ENCODE results near the gene MVP. TPM values are rescaled to one million over a fixed set of nuclear protein-coding genes. Genes with fewer than 3 reads are reported as not detected.
"Not testable (repeated sequence)": the region's sequence is repeated elsewhere in the genome, so short reads cannot be mapped to it uniquely, and the experiment has no call there.

MVP gene
- polyA plus RNA-seq, 1 donor: 15.3 TPM

GRCh38 chr16:29871822-29872546, 51.7 kb downstream of the MVP start:
- no peak for DNase-seq

GRCh38 chr16:29873319-29873718, 53.1 kb downstream of the MVP start:
- no peak for DNase-seq

GRCh38 chr16:29875206-29875605, 54.9 kb downstream of the MVP start:
- DNase-seq: no peak

GRCh38 chr16:29876217-29876593, 55.9 kb downstream of the MVP start:
- DNase-seq: no peak

- no peak for DNase-seq
Measured at GRCh38 chr16:29876594-29877249, 56.5 kb downstream of the MVP start.

GRCh38 chr16:29877266-29877961, 57.2 kb downstream of the MVP start:
- no peak for DNase-seq

- DNase-seq: no peak
Measured at GRCh38 chr16:29878172-29878571, 57.9 kb downstream of the MVP start.

- no peak for DNase-seq
Measured at GRCh38 chr16:29881050-29881449, 60.8 kb downstream of the MVP start.

GRCh38 chr16:29883987-29884386, 63.7 kb downstream of the MVP start:
- DNase-seq: no peak

- DNase-seq: not testable (repeated sequence)
Measured at GRCh38 chr16:29889372-29889771, 69.1 kb downstream of the MVP start.

- no peak for DNase-seq
Measured at GRCh38 chr16:29891525-29892457, 71.5 kb downstream of the MVP start.

GRCh38 chr16:29892458-29892813, 72.2 kb downstream of the MVP start:
- DNase-seq: no peak

GRCh38 chr16:29893553-29893952, 73.3 kb downstream of the MVP start:
- no peak for DNase-seq

GRCh38 chr16:29894352-29894751, 74.1 kb downstream of the MVP start:
- DNase-seq: no peak

- no peak for DNase-seq
Measured at GRCh38 chr16:29896841-29897240, 76.6 kb downstream of the MVP start.

- no peak for DNase-seq
Measured at GRCh38 chr16:29897333-29897732, 77.1 kb downstream of the MVP start.

Other genes with a start within 250 kb of the MVP start
- gene SPN, start 157.2 kb upstream of the MVP start, polyA plus RNA-seq (ENCODE audit: insufficient read length): 2.0 TPM
- gene QPRT, start 141.3 kb upstream of the MVP start, polyA plus RNA-seq (ENCODE audit: insufficient read length): 148 TPM
- 0.32 TPM for gene C16orf54, start 74.5 kb upstream of the MVP start, polyA plus RNA-seq (ENCODE audit: insufficient read length)
- gene ZG16, start 42.2 kb upstream of the MVP start, polyA plus RNA-seq (ENCODE audit: insufficient read length): 0.08 TPM
- gene KIF22, start 29.7 kb upstream of the MVP start, polyA plus RNA-seq (ENCODE audit: insufficient read length): 89.2 TPM
- 304 TPM for gene MAZ, start 13.9 kb upstream of the MVP start, polyA plus RNA-seq (ENCODE audit: insufficient read length)
- 19.4 TPM for gene PRRT2, start 8.3 kb upstream of the MVP start, polyA plus RNA-seq (ENCODE audit: insufficient read length)
- gene PAGR1, start 4.3 kb upstream of the MVP start, polyA plus RNA-seq (ENCODE audit: insufficient read length): 33.5 TPM
- gene CDIPT, start 42.8 kb downstream of the MVP start, polyA plus RNA-seq (ENCODE audit: insufficient read length): 79.4 TPM
- 8.2 TPM for gene SEZ6L2, start 79.1 kb downstream of the MVP start, polyA plus RNA-seq (ENCODE audit: insufficient read length)
- gene ASPHD1, start 80.0 kb downstream of the MVP start, polyA plus RNA-seq (ENCODE audit: insufficient read length): 0.86 TPM
- gene KCTD13, start 105.8 kb downstream of the MVP start, polyA plus RNA-seq (ENCODE audit: insufficient read length): 23.9 TPM
- 93.1 TPM for gene TMEM219, start 141.6 kb downstream of the MVP start, polyA plus RNA-seq (ENCODE audit: insufficient read length)
- gene TAOK2, start 153.4 kb downstream of the MVP start, polyA plus RNA-seq (ENCODE audit: insufficient read length): 45.3 TPM
- 17.0 TPM for gene HIRIP3, start 175.2 kb downstream of the MVP start, polyA plus RNA-seq (ENCODE audit: insufficient read length)
- gene INO80E, start 175.8 kb downstream of the MVP start, polyA plus RNA-seq (ENCODE audit: insufficient read length): 46.2 TPM
- gene DOC2A, start 190.6 kb downstream of the MVP start, polyA plus RNA-seq (ENCODE audit: insufficient read length): 3.0 TPM
- gene C16orf92, start 202.7 kb downstream of the MVP start, polyA plus RNA-seq (ENCODE audit: insufficient read length): not detected
- 1.2 TPM for gene TLCD3B, start 210.8 kb downstream of the MVP start, polyA plus RNA-seq (ENCODE audit: insufficient read length)
- gene ALDOA, start 245.3 kb downstream of the MVP start, polyA plus RNA-seq (ENCODE audit: insufficient read length): 449 TPM